Kidney epithelial cell (primary cell): ENCODE data around the gene REST. TPM values are rescaled to one million over a fixed set of nuclear protein-coding genes. Genes with fewer than 3 reads are reported as not detected.

Experiments
- DNase-seq: peaks from one replicate; pipeline ENCODE4 v3.0.0-alpha.2; 2010; ENCODE audit warnings: low read depth
- H3K27me3 ChIP-seq: 2 replicates; pipeline ENCODE4 v1.6.0; 2011; ENCODE audit warnings: low read length; ENCODE audit not compliant: control insufficient read depth, insufficient read depth
- H3K36me3 ChIP-seq: 2 replicates; pipeline ENCODE4 v1.5.1; 2011; ENCODE audit warnings: low read length; ENCODE audit not compliant: control insufficient read depth, insufficient read depth
- H3K4me3 ChIP-seq: 2 replicates; pipeline ENCODE4 v1.5.1; 2011; ENCODE audit warnings: low read depth, mild to moderate bottlenecking, control low read depth, low read length
- total RNA-seq: library from RNA; depleted of rRNA; stranded (reverse); fragments of >200 nt; gene quantifications from 2 replicates; pipeline ENCODE4 v1.2.3, GENCODE V29; 2015
- TF ChIP-seq, protein P1 (sequence below): IDR thresholded peaks from 2 replicates; pipeline ENCODE4 v1.5.1; 2011; ENCODE audit warnings: mild to moderate bottlenecking, moderate library complexity, low read length, control low read depth, inconsistent platforms; ENCODE audit not compliant: insufficient read depth, poor library complexity, severe bottlenecking

REST gene
- total RNA-seq, 1 donor from 2014 or later, result 46.0 TPM

- DNase-seq, result peak; percentile 99
- Histone ChIP-seq H3K27me3 (no peaks in the 10 kb centered on the region), H3K4me3 (peak within 1 kb of the TSS; percentile 88), H3K36me3 (no peaks in the 10 kb centered on the region)
- TF ChIP-seq, protein P1, sequence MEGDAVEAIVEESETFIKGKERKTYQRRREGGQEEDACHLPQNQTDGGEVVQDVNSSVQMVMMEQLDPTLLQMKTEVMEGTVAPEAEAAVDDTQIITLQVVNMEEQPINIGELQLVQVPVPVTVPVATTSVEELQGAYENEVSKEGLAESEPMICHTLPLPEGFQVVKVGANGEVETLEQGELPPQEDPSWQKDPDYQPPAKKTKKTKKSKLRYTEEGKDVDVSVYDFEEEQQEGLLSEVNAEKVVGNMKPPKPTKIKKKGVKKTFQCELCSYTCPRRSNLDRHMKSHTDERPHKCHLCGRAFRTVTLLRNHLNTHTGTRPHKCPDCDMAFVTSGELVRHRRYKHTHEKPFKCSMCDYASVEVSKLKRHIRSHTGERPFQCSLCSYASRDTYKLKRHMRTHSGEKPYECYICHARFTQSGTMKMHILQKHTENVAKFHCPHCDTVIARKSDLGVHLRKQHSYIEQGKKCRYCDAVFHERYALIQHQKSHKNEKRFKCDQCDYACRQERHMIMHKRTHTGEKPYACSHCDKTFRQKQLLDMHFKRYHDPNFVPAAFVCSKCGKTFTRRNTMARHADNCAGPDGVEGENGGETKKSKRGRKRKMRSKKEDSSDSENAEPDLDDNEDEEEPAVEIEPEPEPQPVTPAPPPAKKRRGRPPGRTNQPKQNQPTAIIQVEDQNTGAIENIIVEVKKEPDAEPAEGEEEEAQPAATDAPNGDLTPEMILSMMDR, result no peak
Observed at GRCh38 chr4:56977321-56978012, 69.8 kb downstream of the REST start, which contains the start of gene NOA1. TSS of gene NOA1 (minus strand) at chr4:56977606. CDS start at chr4:56977585, 21 bp downstream.

- Histone ChIP-seq H3K36me3 (no peaks in the 10 kb centered on the region), H3K4me3 (peak within 1 kb of the TSS; percentile 88), H3K27me3 (no peaks in the 10 kb centered on the region)
- TF ChIP-seq, protein P1, result no peak
- DNase-seq, result peak; percentile 72
Observed at GRCh38 chr4:56978750-56979303, 71.1 kb downstream of the REST start, which contains the start of gene POLR2B. TSS of gene POLR2B (plus strand) at chr4:56978896. CDS start at chr4:56978986, 90 bp downstream.

DNA sequence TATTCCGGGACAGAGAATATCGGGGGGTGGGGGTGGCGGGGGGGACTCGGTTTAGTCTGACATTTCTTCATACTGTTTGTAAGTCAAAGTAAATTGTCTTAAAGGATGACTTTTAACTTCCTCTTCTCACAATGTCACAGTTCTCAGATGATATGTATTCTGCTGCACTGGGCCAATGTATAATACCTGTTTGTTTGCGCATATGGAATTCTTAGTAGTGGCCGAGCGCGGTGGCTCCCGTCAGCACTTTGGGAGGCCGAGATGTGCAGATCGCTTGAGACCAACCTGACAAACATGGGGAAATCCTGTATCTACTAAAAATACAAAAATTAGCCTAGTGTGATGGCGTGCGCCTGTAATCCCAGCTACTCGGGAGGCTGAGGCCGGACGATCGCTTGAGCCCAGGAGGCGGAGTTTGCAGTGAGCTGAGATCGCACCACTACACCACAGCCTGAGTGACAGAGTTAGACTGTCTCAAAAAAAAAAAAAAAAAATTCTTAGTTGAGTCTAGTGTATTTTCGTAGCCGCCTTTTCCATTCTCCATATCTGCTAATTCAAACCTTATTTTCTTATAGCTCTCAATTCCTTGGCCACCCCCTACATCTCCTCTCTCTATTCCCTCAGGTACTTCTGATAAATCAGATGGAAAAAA is 71.8 kb downstream of the REST start:
- no peak for DNase-seq
- Histone ChIP-seq H3K4me3 (peak overlapping the region; percentile 88), H3K27me3 (no peaks in the 10 kb centered on the region), H3K36me3 (no peaks in the 10 kb centered on the region)
- TF ChIP-seq, protein P1, result no peak

GRCh38 chr4:56981795-56982201 is 74.1 kb downstream of the REST start:
- DNase-seq, result peak; percentile 44
- TF ChIP-seq, protein P1, result no peak
- Histone ChIP-seq H3K4me3 (no peak overlapping the region), H3K36me3 (no peaks in the 10 kb centered on the region), H3K27me3 (no peaks in the 10 kb centered on the region)

- Histone ChIP-seq H3K4me3 (no peak overlapping the region), H3K27me3 (no peaks in the 10 kb centered on the region), H3K36me3 (no peaks in the 10 kb centered on the region)
- TF ChIP-seq, protein P1, result no peak
- no peak for DNase-seq
Observed at GRCh38 chr4:56986192-56986591, 78.5 kb downstream of the REST start.
